GM23338 (cell line): ENCODE data around the gene COX15.

Experiments used
- CREB1 ChIP-seq: fragments of 250-450 bp; sonication (Bioruptor Pico); IDR thresholded peaks from 2 replicates; pipeline ENCODE4 v1.5.0; 2020; ENCODE audit warnings: low read depth, mild to moderate bottlenecking, moderate library complexity
- EZH2 ChIP-seq: fragments of 200-600 bp; sonication (generic); IDR thresholded peaks from one replicate; pipeline ENCODE4 v1.8.0; 2017; ENCODE audit warnings: antibody characterized with exemption, mild to moderate bottlenecking, low read depth; ENCODE audit not compliant: unreplicated experiment
- EZH2phosphoT487 ChIP-seq: fragments of 200-600 bp; sonication (generic); IDR thresholded peaks from one replicate; pipeline ENCODE4 v1.8.1; 2018; ENCODE audit warnings: antibody characterized with exemption; ENCODE audit not compliant: unreplicated experiment
- JUNB ChIP-seq: IDR thresholded peaks from one replicate; pipeline ENCODE4 v1.6.1; 2016; ENCODE audit warnings: antibody characterized with exemption; ENCODE audit not compliant: unreplicated experiment
- NANOG ChIP-seq: IDR thresholded peaks from 2 replicates; pipeline ENCODE4 v1.6.1; 2016; ENCODE audit warnings: antibody characterized with exemption, borderline replicate concordance
- POLR2AphosphoS5 ChIP-seq: IDR thresholded peaks from 2 replicates; pipeline ENCODE4 v1.6.1; 2016; ENCODE audit warnings: antibody characterized with exemption, low read depth
- STAT1 ChIP-seq: IDR thresholded peaks from one replicate; pipeline ENCODE4 v1.6.1; 2016; ENCODE audit warnings: antibody characterized with exemption; ENCODE audit not compliant: unreplicated experiment
- ZNF114 ChIP-seq: fragments of 250-450 bp; sonication (Bioruptor Pico); IDR thresholded peaks from 2 replicates; pipeline ENCODE4 v1.5.0; 2020; ENCODE audit warnings: mild to moderate bottlenecking, moderate library complexity
- ZNF331 ChIP-seq: fragments of 250-450 bp; sonication (Bioruptor Pico); IDR thresholded peaks from 2 replicates; pipeline ENCODE4 v1.5.0; 2020; ENCODE audit warnings: low read depth, mild to moderate bottlenecking, moderate library complexity
- TF ChIP-seq, protein P1 (sequence below), 2 experiments: fragments of 200-600 bp in 1 of 2; sonication (generic) in 1 of 2; conservative IDR thresholded peaks; 2 replicates each; pipeline versions ENCODE4 v1.5.1 to v1.6.1; 2016 to 2017; ENCODE audit warnings: antibody characterized with exemption in 2 of 2, low read depth in 2 of 2, mild to moderate bottlenecking in 2 of 2, moderate library complexity in 1 of 2
- TF ChIP-seq, protein P2 (sequence below): IDR thresholded peaks from one replicate; pipeline ENCODE4 v1.6.1; 2018; ENCODE audit warnings: antibody characterized with exemption; ENCODE audit not compliant: unreplicated experiment
- TF ChIP-seq, protein P3 (sequence below): IDR thresholded peaks from 2 replicates; pipeline ENCODE4 v1.6.1; 2016; ENCODE audit warnings: antibody characterized with exemption
- TF ChIP-seq, protein P4 (sequence below): fragments of 250-450 bp; sonication (Bioruptor Pico); IDR thresholded peaks from 2 replicates; pipeline ENCODE4 v1.5.0; 2020; ENCODE audit warnings: mild to moderate bottlenecking, moderate library complexity

DNA sequence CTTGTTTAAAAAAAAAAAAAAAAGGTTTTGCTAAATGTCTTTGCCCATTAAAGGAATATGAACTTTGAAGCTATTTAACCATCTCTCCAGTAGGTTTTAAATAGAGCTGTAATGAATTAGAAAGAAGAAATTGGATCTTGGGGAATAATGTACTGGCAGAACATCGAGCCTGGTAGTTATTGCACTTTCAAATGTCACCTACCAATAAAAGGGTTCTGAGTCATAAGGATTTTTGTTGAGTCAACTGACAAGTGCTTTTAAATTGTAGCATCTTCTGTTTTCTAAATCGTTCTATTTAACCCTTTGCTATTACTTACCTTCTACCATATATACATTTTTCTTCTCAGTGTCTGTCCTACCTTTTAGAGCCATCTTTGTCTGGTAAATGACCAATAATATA, 10.8 kb upstream of the COX15 start:
- TF ChIP-seq, protein P1, sequence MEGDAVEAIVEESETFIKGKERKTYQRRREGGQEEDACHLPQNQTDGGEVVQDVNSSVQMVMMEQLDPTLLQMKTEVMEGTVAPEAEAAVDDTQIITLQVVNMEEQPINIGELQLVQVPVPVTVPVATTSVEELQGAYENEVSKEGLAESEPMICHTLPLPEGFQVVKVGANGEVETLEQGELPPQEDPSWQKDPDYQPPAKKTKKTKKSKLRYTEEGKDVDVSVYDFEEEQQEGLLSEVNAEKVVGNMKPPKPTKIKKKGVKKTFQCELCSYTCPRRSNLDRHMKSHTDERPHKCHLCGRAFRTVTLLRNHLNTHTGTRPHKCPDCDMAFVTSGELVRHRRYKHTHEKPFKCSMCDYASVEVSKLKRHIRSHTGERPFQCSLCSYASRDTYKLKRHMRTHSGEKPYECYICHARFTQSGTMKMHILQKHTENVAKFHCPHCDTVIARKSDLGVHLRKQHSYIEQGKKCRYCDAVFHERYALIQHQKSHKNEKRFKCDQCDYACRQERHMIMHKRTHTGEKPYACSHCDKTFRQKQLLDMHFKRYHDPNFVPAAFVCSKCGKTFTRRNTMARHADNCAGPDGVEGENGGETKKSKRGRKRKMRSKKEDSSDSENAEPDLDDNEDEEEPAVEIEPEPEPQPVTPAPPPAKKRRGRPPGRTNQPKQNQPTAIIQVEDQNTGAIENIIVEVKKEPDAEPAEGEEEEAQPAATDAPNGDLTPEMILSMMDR (conservative IDR thresholded peaks at IDR 0.05; ENCODE audit: low read depth in 2 of 2), result no peak
- TF ChIP-seq, protein P2, sequence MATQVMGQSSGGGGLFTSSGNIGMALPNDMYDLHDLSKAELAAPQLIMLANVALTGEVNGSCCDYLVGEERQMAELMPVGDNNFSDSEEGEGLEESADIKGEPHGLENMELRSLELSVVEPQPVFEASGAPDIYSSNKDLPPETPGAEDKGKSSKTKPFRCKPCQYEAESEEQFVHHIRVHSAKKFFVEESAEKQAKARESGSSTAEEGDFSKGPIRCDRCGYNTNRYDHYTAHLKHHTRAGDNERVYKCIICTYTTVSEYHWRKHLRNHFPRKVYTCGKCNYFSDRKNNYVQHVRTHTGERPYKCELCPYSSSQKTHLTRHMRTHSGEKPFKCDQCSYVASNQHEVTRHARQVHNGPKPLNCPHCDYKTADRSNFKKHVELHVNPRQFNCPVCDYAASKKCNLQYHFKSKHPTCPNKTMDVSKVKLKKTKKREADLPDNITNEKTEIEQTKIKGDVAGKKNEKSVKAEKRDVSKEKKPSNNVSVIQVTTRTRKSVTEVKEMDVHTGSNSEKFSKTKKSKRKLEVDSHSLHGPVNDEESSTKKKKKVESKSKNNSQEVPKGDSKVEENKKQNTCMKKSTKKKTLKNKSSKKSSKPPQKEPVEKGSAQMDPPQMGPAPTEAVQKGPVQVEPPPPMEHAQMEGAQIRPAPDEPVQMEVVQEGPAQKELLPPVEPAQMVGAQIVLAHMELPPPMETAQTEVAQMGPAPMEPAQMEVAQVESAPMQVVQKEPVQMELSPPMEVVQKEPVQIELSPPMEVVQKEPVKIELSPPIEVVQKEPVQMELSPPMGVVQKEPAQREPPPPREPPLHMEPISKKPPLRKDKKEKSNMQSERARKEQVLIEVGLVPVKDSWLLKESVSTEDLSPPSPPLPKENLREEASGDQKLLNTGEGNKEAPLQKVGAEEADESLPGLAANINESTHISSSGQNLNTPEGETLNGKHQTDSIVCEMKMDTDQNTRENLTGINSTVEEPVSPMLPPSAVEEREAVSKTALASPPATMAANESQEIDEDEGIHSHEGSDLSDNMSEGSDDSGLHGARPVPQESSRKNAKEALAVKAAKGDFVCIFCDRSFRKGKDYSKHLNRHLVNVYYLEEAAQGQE, result no peak
- no peak for TF ChIP-seq POLR2AphosphoS5
- TF ChIP-seq CREB1 (CRISPR knock-in tag), result no peak
- TF ChIP-seq EZH2phosphoT487, result no peak
- TF ChIP-seq EZH2, result no peak
- TF ChIP-seq ZNF114 (CRISPR knock-in tag), result no peak
- TF ChIP-seq, protein P3, sequence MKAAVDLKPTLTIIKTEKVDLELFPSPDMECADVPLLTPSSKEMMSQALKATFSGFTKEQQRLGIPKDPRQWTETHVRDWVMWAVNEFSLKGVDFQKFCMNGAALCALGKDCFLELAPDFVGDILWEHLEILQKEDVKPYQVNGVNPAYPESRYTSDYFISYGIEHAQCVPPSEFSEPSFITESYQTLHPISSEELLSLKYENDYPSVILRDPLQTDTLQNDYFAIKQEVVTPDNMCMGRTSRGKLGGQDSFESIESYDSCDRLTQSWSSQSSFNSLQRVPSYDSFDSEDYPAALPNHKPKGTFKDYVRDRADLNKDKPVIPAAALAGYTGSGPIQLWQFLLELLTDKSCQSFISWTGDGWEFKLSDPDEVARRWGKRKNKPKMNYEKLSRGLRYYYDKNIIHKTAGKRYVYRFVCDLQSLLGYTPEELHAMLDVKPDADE, result no peak
- TF ChIP-seq ZNF331 (CRISPR knock-in tag), result no peak
- TF ChIP-seq JUNB, result no peak
- no peak for TF ChIP-seq NANOG
- TF ChIP-seq, protein P4, sequence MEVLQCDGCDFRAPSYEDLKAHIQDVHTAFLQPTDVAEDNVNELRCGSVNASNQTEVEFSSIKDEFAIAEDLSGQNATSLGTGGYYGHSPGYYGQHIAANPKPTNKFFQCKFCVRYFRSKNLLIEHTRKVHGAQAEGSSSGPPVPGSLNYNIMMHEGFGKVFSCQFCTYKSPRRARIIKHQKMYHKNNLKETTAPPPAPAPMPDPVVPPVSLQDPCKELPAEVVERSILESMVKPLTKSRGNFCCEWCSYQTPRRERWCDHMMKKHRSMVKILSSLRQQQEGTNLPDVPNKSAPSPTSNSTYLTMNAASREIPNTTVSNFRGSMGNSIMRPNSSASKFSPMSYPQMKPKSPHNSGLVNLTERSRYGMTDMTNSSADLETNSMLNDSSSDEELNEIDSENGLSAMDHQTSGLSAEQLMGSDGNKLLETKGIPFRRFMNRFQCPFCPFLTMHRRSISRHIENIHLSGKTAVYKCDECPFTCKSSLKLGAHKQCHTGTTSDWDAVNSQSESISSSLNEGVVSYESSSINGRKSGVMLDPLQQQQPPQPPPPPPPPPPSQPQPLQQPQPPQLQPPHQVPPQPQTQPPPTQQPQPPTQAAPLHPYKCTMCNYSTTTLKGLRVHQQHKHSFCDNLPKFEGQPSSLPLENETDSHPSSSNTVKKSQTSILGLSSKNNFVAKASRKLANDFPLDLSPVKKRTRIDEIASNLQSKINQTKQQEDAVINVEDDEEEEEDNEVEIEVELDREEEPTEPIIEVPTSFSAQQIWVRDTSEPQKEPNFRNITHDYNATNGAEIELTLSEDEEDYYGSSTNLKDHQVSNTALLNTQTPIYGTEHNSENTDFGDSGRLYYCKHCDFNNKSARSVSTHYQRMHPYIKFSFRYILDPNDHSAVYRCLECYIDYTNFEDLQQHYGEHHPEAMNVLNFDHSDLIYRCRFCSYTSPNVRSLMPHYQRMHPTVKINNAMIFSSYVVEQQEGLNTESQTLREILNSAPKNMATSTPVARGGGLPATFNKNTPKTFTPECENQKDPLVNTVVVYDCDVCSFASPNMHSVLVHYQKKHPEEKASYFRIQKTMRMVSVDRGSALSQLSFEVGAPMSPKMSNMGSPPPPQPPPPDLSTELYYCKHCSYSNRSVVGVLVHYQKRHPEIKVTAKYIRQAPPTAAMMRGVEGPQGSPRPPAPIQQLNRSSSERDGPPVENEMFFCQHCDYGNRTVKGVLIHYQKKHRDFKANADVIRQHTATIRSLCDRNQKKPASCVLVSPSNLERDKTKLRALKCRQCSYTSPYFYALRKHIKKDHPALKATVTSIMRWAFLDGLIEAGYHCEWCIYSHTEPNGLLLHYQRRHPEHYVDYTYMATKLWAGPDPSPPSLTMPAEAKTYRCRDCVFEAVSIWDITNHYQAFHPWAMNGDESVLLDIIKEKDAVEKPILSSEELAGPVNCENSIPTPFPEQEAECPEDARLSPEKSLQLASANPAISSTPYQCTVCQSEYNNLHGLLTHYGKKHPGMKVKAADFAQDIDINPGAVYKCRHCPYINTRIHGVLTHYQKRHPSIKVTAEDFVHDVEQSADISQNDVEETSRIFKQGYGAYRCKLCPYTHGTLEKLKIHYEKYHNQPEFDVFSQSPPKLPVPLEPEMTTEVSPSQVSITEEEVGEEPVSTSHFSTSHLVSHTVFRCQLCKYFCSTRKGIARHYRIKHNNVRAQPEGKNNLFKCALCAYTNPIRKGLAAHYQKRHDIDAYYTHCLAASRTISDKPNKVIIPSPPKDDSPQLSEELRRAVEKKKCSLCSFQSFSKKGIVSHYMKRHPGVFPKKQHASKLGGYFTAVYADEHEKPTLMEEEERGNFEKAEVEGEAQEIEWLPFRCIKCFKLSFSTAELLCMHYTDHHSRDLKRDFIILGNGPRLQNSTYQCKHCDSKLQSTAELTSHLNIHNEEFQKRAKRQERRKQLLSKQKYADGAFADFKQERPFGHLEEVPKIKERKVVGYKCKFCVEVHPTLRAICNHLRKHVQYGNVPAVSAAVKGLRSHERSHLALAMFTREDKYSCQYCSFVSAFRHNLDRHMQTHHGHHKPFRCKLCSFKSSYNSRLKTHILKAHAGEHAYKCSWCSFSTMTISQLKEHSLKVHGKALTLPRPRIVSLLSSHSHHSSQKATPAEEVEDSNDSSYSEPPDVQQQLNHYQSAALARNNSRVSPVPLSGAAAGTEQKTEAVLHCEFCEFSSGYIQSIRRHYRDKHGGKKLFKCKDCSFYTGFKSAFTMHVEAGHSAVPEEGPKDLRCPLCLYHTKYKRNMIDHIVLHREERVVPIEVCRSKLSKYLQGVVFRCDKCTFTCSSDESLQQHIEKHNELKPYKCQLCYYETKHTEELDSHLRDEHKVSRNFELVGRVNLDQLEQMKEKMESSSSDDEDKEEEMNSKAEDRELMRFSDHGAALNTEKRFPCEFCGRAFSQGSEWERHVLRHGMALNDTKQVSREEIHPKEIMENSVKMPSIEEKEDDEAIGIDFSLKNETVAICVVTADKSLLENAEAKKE (CRISPR knock-in tag), result no peak
- no peak for TF ChIP-seq STAT1
